KMS-11 (cell line): ENCODE data around the gene COPS3.

ENCODE experiments used
- H2AFZ ChIP-seq: fragments of 200-600 bp; sonication (generic); 2 replicates; pipeline ENCODE4 v1.6.1; 2016; ENCODE audit warnings: antibody characterized with exemption, mixed run types, low read depth
- H3K27ac ChIP-seq: fragments of 200-600 bp; sonication (generic); 2 replicates; pipeline ENCODE4 v1.6.1; 2016; ENCODE audit warnings: mild to moderate bottlenecking, mixed run types
- H3K27me3 ChIP-seq: fragments of 200-600 bp; sonication (generic); 2 replicates; pipeline ENCODE4 v1.6.1; 2017; ENCODE audit warnings: mild to moderate bottlenecking, low read depth, mixed run types, moderate library complexity; ENCODE audit not compliant: insufficient read depth
- H3K36me3 ChIP-seq: fragments of 200-600 bp; sonication (generic); 2 replicates; pipeline ENCODE4 v1.6.1; 2017; ENCODE audit warnings: mild to moderate bottlenecking, mixed run types; ENCODE audit not compliant: insufficient read depth
- H3K4me1 ChIP-seq: fragments of 200-600 bp; sonication (generic); 2 replicates; pipeline ENCODE4 v1.6.1; 2016; ENCODE audit warnings: mild to moderate bottlenecking, low read depth, mixed run types; ENCODE audit not compliant: poor library complexity, severe bottlenecking
- H3K4me2 ChIP-seq: fragments of 200-600 bp; sonication (generic); 2 replicates; pipeline ENCODE4 v1.7.0; 2016; ENCODE audit warnings: mild to moderate bottlenecking, mixed run types
- H3K4me3 ChIP-seq: fragments of 200-600 bp; sonication (generic); IDR thresholded peaks from 2 replicates; pipeline ENCODE4 v1.6.1; 2017; ENCODE audit warnings: low read depth, low read length, mixed read lengths; ENCODE audit not compliant: insufficient read depth
- H3K79me2 ChIP-seq: fragments of 200-600 bp; sonication (generic); 2 replicates; pipeline ENCODE4 v1.6.1; 2016; ENCODE audit warnings: low read depth, mixed run types; ENCODE audit not compliant: insufficient read depth
- H3K9ac ChIP-seq: fragments of 200-600 bp; sonication (generic); 2 replicates; pipeline ENCODE4 v1.6.1; 2016; ENCODE audit warnings: mild to moderate bottlenecking, mixed run types
- H4K20me1 ChIP-seq: fragments of 200-600 bp; sonication (generic); 2 replicates; pipeline ENCODE4 v1.6.1; 2016; ENCODE audit warnings: mild to moderate bottlenecking, mixed run types; ENCODE audit not compliant: insufficient read depth
- TF ChIP-seq, protein P1 (sequence below): fragments of 200-600 bp; sonication (generic); conservative IDR thresholded peaks from 2 replicates; pipeline ENCODE4 v1.6.1; 2017; ENCODE audit warnings: low read depth, mild to moderate bottlenecking, antibody characterized with exemption, low read length, moderate library complexity, mixed read lengths

Gene COPS3

DNA sequence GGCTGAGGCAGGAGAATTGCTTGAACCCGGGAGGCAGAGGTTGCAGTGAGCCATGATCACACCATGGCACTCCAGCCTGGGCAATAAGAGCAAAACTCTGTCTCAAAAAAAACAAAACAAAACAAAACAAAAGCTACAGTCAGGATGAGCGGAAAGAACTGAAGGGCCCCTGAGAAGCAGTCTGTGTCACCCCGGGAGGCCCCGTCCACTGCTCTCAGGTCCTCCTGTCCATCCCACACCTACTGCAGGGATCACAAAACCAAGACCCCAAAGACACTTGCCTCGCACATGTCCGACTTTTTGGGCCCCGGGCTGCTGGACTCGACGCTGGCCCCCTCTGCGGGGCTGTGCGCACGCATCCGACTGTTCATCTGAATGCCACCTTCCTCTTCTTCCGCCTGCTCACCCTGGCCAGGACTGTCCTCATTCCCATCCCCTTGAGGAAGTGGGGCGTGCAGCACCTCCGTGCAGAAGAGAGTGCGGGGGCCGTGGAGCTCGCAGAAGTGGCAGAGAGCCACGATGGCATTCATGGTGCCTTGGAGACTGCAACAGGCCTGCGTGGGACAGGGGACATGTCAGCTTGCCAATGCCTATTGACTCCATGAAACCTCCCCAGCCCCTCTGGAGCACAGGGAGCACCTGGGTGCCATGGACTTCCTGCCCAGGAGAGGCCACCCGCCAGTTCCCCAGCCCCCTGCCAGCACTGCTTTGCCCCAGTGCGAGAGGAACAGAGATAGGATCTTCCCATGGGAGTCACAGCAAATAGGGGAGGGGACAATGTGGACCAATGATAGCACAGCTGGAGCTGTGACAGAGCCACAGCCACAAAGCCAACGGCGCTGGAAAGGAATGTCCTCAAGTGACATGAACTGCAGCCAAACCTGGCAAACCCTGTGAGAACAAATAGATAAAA is 53.2 kb downstream of the COPS3 start:
- H3K9ac ChIP-seq, result no peak overlapping the region

DNA sequence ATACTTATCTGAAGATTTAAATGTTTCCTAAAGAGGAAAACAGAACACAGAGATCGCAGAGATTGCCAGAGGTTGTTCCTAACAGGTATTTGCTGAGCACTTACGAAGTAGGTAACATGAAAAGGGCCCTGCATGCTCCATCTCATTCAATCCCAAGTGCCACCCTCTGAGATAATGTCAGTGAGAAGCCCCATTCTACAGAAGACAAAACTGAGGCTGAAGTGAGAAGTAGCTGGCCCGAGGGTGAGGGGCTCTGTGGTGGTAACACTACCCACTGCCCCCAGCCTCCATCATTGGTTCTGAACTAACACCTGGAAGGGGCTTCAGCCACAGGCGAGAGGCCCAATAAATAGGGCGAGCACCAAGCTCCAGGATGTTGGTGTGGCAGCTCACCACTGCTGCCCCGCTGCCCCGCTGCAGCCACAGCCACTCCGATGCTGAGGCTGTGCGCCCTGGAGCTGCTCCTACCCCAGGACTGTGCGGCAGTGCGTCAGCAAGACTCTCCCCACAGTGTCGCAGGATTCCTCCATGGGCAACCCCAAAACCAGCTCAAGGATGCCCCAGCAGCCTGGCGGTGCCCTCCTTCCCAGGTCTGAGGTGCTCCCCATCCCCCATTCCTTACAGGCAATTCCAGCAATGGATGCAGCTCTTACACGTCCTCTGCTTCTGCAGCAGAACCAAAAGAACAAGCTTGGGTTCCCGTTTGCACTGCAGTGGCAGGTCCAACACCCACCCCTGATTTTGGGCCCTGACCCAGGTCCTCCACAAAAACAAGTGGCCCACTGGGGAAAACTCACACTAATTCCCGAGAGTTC is 54.4 kb downstream of the COPS3 start:
- H3K79me2 ChIP-seq, result no peaks in the 10 kb centered on the region
- no peak overlapping the region for H3K9ac ChIP-seq
- no peak overlapping the region for H2AFZ ChIP-seq
- H3K27me3 ChIP-seq, result no peaks in the 10 kb centered on the region
- H3K27ac ChIP-seq, result no peak overlapping the region
- H3K4me3 ChIP-seq, result no peak overlapping the region
- no peak overlapping the region for H3K4me2 ChIP-seq
- TF ChIP-seq, protein P1, sequence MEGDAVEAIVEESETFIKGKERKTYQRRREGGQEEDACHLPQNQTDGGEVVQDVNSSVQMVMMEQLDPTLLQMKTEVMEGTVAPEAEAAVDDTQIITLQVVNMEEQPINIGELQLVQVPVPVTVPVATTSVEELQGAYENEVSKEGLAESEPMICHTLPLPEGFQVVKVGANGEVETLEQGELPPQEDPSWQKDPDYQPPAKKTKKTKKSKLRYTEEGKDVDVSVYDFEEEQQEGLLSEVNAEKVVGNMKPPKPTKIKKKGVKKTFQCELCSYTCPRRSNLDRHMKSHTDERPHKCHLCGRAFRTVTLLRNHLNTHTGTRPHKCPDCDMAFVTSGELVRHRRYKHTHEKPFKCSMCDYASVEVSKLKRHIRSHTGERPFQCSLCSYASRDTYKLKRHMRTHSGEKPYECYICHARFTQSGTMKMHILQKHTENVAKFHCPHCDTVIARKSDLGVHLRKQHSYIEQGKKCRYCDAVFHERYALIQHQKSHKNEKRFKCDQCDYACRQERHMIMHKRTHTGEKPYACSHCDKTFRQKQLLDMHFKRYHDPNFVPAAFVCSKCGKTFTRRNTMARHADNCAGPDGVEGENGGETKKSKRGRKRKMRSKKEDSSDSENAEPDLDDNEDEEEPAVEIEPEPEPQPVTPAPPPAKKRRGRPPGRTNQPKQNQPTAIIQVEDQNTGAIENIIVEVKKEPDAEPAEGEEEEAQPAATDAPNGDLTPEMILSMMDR, result no peak
- peaks cover 5% of the 10 kb centered on the region; the same call in 1 of the 2 replicates for H3K36me3 ChIP-seq
- H3K4me1 ChIP-seq, result no peaks in the 10 kb centered on the region
- no peaks in the 10 kb centered on the region for H4K20me1 ChIP-seq

More for the DNA sequence above, 53.2 kb downstream of the COPS3 start:
- no peaks in the 10 kb centered on the region for H3K27me3 ChIP-seq
- no peak overlapping the region for H3K27ac ChIP-seq
- H3K36me3 ChIP-seq, result peaks cover 5% of the 10 kb centered on the region; the same call in 1 of the 2 replicates
- no peak overlapping the region for H3K4me3 ChIP-seq
- TF ChIP-seq, protein P1, result no peak
- no peak overlapping the region for H2AFZ ChIP-seq
- no peaks in the 10 kb centered on the region for H3K79me2 ChIP-seq
- H3K4me1 ChIP-seq, result no peaks in the 10 kb centered on the region
- H4K20me1 ChIP-seq, result no peaks in the 10 kb centered on the region
- no peak overlapping the region for H3K4me2 ChIP-seq

GRCh38 chr17:17225901-17226300 is 55.1 kb downstream of the COPS3 start:
- Histone ChIP-seq H3K27me3 (no peaks in the 10 kb centered on the region), H3K9ac (no peak overlapping the region), H3K4me1 (no peaks in the 10 kb centered on the region), H3K4me2 (no peak overlapping the region), H4K20me1 (no peaks in the 10 kb centered on the region), H3K36me3 (peaks cover 5% of the 10 kb centered on the region; the same call in 1 of the 2 replicates), H3K79me2 (no peaks in the 10 kb centered on the region), H2AFZ (no peak overlapping the region), H3K4me3 (no peak overlapping the region), H3K27ac (no peak overlapping the region)
- TF ChIP-seq, protein P1, result no peak

GRCh38 chr17:17224137-17224536 is 56.9 kb downstream of the COPS3 start:
- Histone ChIP-seq H3K4me2 (no peak overlapping the region), H3K36me3 (peaks cover 5% of the 10 kb centered on the region; the same call in 1 of the 2 replicates), H2AFZ (no peak overlapping the region), H3K27ac (no peak overlapping the region), H3K27me3 (no peaks in the 10 kb centered on the region), H3K4me3 (no peak overlapping the region), H3K4me1 (no peaks in the 10 kb centered on the region), H4K20me1 (no peaks in the 10 kb centered on the region), H3K79me2 (no peaks in the 10 kb centered on the region), H3K9ac (no peak overlapping the region)
- TF ChIP-seq, protein P1, result no peak
